GM21737 (cell line): ENCODE data around the gene RABL6.
"Not testable (repeated sequence)": the region's sequence is repeated elsewhere in the genome, so short reads cannot be mapped to it uniquely, and the experiment has no call there.

Source experiments
- ATAC-seq: cut with Tn5 transposase; IDR thresholded peaks from one replicate; pipeline ENCODE4 v1.9.1; 2021; ENCODE audit warnings: mild to moderate bottlenecking, moderate library complexity; ENCODE audit not compliant: unreplicated experiment

Gene RABL6, protein sequence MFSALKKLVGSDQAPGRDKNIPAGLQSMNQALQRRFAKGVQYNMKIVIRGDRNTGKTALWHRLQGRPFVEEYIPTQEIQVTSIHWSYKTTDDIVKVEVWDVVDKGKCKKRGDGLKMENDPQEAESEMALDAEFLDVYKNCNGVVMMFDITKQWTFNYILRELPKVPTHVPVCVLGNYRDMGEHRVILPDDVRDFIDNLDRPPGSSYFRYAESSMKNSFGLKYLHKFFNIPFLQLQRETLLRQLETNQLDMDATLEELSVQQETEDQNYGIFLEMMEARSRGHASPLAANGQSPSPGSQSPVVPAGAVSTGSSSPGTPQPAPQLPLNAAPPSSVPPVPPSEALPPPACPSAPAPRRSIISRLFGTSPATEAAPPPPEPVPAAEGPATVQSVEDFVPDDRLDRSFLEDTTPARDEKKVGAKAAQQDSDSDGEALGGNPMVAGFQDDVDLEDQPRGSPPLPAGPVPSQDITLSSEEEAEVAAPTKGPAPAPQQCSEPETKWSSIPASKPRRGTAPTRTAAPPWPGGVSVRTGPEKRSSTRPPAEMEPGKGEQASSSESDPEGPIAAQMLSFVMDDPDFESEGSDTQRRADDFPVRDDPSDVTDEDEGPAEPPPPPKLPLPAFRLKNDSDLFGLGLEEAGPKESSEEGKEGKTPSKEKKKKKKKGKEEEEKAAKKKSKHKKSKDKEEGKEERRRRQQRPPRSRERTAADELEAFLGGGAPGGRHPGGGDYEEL

DNA sequence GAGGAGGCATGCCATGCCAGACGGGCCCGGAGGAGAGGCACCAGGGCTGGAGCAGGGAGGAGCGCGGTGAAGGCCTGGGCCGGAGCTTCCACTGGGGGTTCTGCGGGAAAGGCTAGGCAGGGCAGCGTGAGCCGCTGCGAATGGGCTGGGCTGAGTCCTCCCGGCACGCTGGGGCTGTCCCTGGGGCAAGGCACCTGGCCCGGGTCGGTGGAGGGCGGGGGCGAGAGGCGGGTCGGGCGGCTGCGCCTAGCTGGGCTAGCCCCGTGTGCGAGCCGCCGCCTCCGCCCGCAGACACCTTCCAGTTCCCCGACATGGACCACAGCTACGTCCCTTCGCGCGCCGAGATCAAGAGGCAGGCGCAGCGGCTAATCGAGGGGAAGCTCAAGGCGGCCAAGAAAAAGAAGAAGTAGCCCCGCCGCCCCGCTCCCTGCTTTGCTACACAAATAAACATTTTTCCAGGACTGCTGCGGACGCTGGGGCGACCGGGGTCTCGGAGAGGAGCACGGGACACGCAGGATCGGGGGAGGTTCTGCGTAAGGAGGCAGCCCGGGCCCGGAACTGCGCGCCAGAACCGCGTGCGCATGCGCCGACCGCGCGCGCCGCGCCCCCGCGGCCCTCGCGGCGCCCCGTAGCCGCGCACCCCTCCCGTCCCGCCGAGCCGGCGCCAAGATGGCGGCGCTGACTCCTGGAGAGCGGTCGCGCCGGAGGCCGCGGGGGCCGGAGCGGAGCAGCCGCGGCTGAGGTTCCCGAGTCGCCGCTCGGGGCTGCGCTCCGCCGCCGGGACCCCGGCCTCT lies at the start of gene RABL6:
Gene RABL6, plus strand, starts transcription at position 668 of the 794 bp plus-strand sequence. CDS start 249 bp downstream, outside the sequence.
- ATAC-seq = peak; percentile 62

DNA sequence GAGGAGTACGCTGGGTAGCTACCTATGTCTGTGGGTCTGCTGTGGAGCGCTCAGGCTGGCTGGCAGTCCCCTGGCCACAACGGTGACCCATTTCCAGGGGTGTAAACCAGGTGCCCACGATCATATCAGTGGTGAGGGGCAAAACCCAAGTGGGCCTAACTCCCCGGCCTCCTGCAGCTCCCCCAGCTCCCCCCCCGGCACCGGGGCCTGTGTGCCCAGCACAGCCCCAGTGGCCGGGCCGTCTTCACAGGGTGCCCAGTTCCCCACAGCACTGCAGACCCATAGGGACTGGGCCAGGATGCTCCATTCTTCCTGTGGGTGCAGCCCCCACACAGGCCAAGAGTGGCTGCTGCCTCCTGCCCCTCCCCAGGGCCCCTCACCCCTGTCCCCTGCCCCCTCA lies 48.7 kb upstream of the RABL6 start:
- ATAC-seq = no peak

DNA sequence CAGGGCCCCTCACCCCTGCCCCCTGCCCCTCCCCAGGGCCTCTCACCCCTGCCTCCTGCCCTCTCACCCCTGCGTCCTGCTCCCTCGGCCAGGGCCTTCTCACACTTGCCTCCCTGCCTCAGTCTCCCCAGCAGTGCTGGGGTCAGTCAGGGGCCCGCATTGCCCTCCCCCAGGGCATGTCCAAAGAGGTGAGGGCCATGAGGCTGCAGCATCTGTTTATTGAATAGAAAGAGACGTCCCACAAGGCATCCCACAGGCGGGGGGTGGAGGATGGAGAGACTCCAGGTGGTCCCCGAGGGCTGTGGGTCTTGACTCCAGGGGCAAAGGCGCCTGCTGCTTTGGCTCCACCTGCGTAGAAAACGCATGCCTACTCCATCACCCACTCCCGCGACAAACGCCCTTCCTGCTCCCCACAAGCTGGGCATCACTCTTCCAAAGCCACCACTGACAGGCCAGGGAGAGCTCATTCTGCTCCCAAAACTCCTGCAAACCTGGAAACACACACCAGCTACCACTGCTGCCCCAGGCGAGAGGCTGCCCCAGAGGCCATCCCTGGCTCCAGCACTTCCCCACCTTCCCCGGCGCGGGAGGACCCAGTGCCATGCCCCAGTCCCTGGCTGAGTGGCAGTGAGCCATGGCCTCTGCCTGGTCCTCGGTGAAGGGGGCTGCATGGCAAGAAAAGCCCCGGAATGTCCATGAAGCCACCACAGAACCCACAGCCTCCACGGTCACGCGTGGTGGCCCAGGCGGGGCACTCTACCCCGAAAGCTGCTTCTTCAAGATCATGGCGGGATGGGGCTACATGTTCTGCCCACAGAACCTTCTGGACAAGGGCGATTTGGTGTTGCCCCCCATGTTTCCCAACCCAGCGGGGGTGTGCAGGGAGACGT lies 48.1 kb upstream of the RABL6 start:
- no peak for ATAC-seq

DNA sequence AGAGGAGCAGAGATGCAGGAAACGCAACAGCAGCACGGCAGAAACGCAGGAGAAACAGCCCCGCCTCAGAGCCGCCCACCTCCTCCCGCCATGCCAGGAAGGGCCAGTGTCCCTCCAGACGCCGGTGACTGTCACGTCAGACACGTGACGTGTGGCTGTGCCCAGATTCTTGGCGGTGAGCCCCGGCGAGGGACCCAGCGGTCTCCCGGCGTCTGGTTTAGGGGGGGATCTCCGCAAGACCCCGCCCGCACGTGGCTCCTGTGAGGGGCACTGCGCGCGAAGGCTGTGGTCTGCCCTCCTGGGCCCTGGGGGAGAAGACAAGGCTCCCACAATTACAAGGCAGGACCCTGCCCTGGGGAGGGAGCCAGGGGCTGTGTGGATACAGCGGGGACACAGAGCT lies 47.3 kb upstream of the RABL6 start:
- ATAC-seq = no peak

DNA sequence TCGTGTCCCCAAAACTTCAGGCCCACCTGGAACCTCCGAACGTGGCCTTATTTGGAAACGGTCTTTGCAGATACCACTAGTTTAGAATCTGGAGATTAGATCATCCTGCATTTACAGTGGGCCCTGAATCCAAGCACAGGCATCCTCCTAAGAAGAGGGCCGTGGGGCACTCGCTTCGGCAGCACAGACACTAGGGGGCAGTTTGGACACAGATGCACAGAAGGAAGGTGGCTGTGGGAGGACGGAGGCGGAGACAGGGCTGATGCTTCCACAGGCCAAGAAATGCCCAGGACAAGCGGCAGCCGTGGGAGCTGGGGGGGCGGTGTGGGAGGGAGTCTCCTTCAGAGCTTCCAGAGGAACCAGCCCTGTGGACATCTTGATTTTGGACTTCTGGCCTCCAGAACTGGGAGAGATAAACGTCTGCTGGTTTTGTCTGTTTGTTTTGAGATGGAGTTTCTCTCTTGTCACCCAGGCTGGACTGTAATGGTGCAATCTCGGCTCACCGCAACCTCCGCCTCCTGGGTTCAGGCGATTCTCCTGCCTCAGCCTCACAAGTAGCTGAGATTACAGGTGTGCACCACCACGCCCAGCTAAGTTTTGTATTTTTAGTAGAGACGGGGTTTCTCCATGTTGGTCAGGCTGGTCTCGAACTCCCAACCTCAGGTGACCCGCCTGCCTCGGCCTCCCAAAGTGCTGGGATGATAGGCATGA lies 46.8 kb upstream of the RABL6 start:
- not testable (repeated sequence) for ATAC-seq

DNA sequence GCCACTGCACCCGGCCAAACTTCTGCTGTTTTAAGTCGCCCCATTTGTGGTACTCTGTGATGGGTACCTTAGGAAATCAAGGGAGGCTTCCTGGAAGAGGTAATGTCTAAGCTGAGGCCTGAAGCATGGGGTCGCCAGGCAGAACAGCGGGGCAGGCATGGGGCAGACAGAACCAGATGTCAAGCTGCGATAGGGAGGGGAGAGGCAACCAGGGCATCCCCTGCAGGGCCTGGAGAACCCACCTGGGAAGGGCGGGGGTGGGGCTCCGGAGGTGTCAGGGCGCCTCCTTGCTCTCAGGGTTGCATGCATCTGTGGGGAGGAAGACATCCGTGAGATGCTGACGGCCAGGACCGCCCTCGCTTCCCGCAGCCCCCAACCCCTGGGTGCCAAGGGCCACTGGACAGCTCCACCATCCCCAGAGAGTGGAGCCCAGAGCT lies 46.2 kb upstream of the RABL6 start:
- ATAC-seq = no peak

DNA sequence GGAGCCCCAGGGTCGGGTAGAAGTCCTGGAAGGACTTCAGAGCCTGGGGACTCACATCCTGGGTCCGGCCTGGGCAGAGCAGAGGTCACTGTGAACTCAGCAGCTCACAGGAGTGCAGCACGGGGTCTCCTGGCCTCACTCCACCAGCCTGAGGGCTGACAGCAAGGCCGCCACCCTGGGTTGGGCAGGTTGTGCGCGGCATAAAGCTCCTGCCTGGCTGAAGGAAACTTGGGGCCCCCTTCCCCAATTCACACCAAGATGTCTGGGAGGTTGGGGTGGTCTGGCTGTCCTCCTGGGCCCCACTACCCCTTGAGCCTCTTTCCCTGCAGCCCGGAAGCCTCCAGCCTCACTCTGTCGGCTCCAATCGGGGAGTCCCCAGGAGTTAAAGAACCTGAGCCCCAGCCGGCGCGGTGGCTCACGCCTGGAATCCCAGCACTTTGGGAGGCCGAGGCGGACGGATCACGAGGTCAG lies 45.5 kb upstream of the RABL6 start:
- no peak for ATAC-seq

DNA sequence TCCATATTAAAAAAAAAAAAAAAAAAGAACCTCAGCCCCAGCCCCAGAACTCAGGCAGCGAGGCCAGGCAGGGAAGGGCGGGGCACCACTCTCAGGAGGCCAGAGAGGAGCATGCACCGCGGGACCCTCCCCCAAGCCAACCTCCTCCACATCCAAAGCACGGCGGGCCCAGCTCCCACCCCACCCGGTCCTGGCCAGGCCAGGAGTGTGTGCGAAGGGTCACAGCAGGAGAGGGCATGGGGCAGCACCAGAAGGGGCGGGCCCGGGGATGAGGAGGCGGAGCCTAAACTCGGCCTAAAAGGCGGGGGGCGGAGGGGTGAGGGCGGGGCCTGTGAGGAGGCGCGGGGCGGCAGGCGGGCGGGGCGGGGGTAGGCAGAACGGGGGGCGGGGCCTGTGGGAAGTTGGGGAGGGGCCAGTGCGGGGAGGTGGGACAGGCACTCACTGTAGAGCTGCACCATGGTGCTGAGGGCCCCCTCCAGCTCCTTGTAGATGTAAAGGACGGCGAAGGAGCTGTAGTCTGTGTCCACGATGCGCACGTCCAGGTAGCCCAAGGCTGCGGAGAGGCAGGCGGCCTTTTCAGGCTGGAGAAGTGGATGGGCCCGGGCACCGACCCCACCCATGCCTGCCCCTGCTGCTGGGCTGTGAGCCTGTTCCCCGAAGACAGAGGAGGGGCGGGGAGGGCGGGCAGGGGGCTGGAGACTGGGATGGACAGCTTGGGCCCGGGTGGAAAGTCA lies 44.7 kb upstream of the RABL6 start:
- ATAC-seq = no peak

DNA sequence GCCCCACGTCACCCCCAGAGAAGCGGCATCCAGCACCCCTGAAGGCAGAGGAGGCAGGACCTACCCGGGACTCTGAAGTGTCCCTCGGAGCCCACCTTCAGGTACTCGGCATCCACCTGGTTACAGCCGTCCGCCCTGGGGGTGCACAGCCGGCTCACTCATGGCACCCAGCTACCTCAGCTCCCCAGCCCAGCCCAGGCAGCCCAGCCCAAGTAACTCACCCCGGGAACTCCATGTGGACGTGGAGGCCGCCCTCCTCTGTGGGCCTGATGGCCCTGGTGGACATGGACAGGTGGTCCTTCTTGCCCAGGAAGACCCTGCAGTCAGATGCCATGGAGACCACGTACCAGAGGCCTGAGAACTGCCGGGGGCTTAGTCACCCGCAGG lies 44.1 kb upstream of the RABL6 start:
- ATAC-seq = no peak

DNA sequence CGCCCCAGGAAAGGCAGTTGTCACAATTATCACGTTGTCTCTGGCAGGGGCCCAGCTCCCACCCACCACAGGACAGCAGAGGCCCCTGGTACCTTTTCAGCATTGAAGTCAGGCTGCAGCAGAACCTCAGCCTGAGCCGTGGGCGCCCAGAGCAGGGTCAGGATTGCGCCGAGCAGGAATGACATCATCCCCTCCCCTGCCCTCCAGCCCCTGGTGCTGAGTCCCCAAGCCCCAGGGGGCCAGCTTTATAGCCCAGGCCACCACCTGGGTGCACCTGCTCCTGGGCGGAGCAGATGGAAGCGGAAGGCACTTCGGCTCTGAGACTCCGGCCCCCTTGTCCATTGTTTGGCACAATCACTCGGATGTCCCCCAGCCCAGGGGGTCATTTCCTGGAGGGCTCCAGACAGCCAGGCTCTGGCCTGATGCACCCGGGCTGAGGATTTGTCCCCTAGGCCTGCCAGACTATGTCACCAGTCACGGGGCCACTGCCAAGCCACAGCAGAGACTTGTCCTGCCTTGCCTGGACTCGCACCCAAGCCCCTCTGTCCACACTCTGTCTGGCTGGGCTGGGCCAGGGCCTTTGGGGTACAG lies 43.4 kb upstream of the RABL6 start, which contains the start of gene LCN15:
Gene LCN15, minus strand, starts transcription at position 218 of the 591 bp plus-strand sequence. Its CDS starts 30 bp downstream, at position 188.
- ATAC-seq = no peak

DNA sequence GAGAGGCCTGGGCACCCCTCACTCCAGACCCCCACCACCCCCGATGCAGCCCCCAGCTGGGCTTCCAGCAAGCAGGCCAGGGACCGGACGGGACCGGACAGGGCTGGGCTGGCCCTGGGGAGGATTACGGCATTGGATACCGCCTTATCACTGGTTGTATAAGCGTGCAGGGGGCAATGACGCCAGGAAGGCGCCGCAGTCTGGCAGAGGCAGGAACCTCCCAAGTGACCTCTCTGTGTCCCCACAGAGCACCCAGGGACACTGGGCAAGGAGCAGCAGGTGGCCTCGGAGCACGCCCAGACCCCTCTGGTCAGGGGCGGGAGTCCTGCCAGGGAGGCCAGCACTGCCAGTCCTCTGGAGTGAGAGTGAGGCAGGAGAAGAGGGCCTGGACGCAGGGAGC lies 42.7 kb upstream of the RABL6 start:
- ATAC-seq = no peak

DNA sequence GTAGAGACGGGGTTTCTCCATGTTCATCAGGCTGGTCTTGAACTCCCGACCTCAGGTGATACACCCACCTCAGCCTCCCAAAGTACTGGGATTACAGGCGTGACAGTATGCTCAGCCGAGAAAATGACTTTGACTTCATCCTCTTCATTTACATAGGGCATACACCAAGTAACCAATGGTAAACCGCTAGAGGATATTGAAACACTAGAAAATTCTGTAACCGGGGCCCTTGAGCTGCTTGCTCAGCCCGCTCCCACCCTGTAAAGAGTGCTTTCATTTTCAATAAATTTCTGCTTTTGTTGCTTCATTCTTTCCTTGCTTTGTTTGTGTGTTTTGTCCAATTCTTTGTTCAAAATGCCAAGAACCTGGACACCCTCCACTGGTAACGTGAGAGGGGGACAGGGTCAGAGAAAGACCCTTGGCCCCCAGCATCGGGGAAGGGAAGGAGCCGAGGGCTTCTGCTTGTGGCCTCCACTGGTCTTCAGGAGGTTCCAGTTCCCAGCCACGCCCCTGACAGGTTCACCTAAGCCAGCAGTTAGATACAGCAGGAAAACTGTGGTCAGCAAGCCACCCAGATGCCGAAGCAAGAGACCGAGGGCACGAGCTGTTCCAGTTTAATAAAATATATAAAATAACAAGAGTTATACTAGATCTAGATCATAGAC lies 41.9 kb upstream of the RABL6 start:
- ATAC-seq = peak; percentile 51

DNA sequence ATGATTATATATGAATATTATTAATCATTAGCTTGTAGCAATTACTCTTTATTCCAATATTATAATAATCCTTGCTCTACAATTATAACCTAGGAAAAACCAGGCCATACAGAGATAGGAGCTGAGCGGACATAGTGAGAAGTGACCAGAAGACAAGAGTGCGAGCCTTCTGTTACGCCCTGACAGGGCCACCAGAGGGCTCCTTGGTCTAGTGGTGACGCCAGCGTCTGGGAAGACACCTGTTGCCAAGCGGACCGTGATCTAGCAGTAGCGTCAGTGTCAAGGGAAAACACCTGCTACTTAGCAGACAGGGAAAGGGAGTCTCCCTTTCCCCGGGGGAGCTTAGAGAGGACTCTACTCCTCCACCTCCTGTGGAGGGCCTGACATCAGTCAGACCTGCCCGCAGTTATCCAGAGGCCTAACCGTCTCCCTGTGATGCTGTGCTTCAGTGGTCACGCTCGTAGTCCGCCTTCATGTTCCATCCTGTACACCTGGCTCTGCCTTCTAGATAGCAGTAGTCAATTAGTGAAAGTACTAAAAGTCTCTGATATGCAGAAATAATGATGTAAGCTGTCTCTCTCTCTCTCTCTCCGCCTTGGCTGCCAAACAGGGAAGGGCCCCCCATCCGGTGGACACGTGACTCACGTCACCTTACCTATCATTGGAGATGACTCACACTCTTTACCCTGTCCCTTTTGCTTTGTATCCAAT lies 41.2 kb upstream of the RABL6 start:
- not testable (repeated sequence) for ATAC-seq

DNA sequence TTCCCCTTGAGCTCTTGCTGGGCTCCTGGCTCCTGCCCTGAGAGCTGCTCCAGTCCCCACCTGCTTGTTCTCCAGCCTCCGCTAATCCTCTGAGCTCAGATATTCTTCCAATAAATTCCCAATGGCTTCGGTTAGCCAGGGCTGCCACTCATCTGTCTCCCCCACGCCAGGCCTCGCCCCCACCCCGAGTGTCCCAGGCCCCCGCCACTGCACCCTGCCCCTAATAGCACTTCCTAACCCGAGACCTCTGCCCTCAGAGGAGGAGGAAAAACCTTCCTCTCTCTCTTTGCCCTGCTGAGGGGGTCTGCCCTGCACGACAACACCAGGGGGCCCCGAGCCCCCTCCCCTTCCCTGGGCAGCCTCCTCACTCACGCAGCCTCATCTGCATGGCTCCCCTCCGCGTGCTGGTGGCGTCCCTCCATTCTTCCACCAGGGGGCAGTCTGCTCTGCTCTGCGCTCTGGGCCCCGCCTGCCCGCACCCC lies 38.0 kb upstream of the RABL6 start:
- no peak for ATAC-seq

DNA sequence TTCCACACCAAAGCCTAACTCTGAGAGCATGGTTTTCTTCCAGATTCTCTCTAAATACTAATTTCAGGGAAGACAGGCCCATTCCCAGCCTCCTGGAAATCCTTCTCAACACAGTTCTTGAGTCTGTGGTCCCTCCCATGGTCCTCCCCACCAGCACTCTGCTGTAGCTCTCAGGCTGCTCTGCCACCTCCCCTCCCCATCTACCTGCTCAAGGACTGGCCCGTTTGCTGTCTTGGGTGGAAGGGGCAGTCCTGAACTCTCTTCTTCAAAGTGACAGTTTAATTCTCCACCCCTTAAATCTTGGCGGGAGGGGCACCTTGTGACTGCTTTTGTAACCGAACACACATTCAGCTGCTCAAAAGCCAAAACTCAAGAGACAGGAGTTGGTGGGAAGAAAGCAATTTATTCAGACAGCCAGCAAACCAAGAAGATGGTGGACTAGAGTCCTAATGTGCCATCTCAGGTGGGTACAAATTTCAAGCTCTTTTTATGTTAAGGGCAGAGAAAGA lies 35.8 kb upstream of the RABL6 start:
- no peak for ATAC-seq

DNA sequence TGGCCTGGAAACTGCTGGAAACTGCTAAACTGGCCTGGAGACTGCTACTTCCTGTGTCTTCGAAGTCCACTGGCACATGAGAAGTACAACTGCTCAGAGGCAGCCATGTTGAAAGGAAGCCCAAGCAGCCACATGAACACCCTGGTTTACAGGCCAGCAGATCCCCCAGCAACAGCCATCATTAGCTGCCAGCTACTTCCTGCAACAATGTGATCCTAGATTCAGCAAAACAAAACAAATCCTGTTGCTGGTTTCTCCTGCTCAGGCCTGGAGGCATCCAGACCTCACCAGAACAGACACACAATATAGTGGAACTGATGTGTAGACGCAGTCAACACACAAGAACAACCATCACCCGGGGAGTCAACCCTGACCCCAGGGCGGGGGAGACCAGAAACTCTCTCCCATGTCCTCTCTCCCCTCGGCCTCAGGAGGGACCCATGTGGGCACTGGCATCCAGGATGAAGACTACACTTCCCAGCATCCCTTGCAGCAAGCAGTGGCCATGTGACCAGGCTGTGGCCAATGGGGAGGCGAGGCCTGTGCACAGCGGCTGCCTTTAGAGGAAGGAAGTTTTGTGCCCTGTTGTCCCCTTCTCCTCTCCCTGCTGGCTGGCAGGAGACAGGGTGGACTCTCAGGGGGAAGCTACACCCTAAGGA lies 34.2 kb upstream of the RABL6 start:
- ATAC-seq = no peak
